DMS79 treated with DMSO at 0.1 percent for 48 hours (cell line): ENCODE data around the gene TIMMDC1.
"Not testable (repeated sequence)": the region's sequence is repeated elsewhere in the genome, so short reads cannot be mapped to it uniquely, and the experiment has no call there.

Experiments
- DNase-seq: peaks from one replicate; lab custom pipeline; 2025; lab: John Stamatoyannopoulos, UW

Gene TIMMDC1

DNA sequence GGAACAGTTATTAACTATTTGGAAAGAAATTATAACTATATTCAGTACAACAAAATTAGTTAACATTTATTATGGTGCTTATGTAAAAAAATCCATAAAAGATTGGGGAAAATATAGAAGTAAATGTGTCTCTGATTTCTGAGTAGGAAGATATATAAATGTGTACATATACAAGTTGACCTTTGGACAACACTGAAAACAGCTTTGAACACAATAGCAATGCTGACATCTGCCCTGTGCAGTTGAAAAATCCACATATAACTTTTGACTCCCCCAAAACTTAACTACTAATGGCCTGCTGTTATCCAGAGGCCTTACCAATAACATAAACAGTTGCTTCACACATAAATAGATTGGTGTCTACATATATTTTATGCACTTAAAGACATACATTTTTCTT lies 12.3 kb downstream of the TIMMDC1 start:
- DNase-seq, result no peak

DNA sequence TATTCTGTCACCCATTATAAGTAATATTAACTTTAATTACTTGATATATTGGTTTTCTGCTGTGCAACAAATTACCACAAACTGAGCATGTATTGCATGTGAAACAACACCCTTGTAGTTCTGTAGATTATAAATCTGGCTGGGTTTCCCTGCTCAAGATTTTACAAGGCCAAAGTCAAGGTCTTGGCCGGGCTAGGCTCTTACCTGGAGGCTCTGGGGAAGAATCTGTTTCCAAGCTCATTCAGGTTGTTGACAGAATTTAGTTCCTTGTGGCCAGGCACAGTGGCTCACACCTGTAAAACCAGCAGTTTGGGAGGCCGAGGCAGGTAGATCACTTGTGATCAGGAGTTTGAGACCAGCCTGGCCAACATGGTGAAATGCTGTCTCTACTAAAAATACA lies 16.3 kb downstream of the TIMMDC1 start:
- no peak for DNase-seq

GRCh38 chr3:119517112-119517511 lies 18.8 kb downstream of the TIMMDC1 start:
- DNase-seq, result no peak

- DNase-seq, result no peak
Observed at GRCh38 chr3:119518026-119518425, 19.7 kb downstream of the TIMMDC1 start.

DNA sequence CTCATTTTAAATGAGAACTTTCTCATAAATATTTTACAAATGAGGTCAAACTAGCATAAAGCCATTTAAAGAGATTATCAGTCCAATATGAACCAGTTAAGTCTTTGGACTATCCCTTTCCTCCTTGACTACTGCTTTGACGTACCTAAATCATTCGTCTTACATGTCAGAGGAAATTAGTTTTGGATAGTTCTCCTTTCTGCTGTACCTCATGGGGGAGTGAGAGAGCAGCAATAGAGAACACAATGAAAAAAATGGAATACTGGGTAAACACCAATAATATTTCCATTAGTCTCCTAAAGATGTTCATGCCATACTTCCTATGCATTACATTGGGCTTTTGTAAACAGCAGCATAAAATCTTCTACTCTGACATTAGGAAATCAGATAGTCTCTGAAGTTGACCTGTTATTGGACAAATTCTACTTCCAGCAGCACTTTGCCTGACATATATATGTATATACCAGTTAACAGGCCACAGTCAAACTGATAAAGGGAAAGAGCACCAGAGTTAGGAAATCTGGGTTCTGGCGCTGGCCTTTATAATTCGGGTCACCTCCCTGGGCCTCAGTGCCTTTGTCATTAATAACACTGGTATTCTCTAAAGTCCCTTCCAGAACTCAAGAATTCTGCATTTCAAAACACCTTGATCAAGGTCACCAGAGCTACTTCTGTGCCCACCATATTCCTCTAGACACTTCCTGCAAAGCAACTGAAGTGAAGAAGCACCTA lies 26.8 kb downstream of the TIMMDC1 start:
- DNase-seq, result no peak

DNA sequence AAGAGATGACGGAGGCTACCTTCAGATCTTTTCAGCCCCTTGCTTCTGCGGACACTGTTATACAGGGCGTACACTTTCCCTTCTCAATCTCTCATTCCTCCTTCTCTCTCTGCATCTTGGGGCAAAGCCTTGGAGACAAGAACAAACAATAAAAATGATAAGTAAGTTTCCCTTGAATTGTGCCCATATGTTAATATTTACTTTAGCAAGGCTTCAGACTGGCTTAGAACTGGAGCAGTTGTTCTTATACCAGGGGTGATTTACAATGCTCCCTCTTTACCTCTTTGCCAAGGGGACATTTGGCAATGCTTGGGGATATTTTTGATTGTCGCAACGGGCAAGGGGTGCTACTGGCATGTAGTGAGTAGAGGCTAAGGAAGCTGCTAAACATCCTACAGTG lies 29.4 kb downstream of the TIMMDC1 start:
- DNase-seq, result no peak

DNA sequence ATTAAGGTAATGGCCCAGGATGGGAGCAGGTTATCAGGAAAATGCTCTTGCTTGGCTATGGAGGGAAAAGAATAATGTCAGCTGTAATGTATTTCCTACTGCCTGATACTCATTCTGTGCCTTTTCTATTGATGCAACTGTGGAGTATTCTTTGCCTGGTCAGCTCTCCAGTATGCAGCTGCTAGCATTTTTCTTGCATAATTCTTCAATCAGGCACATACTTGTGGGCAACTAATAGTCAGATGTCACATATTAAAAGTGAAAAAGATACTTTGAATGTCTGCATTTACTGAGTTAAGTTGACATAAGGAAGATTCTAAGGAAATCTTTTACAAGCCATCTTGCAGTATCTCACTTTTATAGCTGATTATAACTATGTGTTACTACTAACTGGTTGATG lies 31.5 kb downstream of the TIMMDC1 start:
- DNase-seq, result no peak

DNA sequence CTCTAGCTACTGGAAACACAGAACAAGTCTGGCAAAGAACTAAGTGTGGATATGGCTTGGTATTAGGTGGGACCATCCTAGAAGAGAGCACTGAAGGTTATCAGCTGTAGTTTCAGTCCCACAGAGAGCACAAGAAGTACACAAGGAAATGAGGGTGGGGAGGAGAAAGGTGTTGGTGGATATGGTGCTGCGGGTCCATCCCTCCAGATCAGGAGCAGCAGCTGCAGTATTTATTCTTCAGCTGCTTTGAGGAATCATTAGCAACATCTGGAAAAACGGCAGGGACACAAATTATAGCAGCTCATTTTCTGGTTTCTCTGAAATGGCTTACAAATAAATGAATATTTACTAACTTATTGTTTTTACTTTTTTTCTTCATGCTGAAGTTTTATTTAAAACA lies 32.1 kb downstream of the TIMMDC1 start:
- DNase-seq, result no peak

- DNase-seq, result no peak
Observed at GRCh38 chr3:119531151-119531550, 32.8 kb downstream of the TIMMDC1 start.

DNA sequence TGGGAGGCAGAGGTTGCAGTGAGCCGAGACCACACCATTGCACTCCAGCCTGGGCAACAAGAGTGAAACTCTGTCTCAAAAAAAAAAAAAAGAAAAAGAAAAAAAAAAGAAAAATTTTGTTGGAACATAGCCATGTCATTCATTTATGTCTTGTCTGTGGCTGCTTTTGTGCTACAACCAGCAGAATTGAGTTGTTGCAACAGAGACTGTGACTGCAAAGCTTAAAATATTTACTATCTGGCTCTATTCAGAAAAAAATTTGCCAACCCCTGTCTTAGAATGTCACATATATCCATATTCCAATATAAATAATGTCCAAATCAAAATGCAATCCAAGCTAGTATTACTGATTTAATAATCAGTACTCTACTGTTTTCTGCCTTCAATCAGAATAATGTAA lies 35.9 kb downstream of the TIMMDC1 start:
- DNase-seq, result no peak

GRCh38 chr3:119536757-119537156 lies 38.4 kb downstream of the TIMMDC1 start:
- no peak for DNase-seq

GRCh38 chr3:119538772-119539171 lies 40.4 kb downstream of the TIMMDC1 start:
- DNase-seq, result no peak

- no peak for DNase-seq
Observed at GRCh38 chr3:119541547-119541946, 43.2 kb downstream of the TIMMDC1 start.

DNA sequence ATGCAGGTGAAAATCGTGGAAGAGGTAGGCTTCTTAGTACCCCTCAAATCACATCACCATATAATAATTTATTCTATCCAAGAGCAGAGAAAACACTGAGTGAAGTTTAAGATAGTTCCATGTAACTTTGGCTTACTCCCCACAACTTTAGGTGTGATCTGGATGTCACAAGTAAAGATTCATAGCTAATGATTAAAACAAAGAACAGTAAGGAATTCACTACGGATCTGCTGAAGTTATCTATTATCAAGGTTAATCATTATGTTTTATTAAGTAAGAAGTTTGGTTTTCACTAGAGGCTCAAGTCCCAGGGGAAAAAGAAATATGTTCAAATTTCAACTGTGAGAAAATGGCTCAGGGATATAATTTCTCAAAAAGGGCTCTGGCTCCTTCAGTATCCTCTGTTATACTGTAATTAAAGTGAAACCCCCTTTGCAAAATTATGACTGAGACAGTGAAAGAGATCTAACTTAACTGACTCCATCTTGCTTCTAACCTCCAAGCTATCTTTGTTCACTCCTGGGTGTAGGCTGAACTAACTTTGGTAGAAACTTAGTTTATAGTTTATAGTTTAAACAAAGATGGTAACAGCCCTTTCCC lies 43.9 kb downstream of the TIMMDC1 start:
- no peak for DNase-seq

- no peak for DNase-seq
Observed at GRCh38 chr3:119543147-119543546, 44.8 kb downstream of the TIMMDC1 start.

DNA sequence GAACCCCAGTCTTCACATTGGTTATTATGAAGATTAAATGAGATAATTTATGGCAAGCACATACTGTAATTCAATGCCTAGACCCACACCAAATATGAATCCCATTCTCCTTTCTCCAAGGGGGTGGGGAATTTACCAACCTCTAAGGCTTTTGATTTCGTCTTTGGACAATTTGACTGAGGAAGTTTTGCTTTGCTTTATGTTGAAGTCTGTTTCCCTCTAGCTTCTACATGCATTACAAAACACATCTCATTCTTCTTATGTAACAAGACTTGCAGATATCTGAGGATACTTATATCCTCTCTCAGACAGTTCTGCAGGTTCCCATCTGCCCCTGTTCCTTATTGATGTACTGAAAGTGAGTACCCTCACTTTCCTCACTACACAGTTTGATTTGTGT lies 48.9 kb downstream of the TIMMDC1 start:
- no peak for DNase-seq

GRCh38 chr3:119548341-119548740 lies 50.0 kb downstream of the TIMMDC1 start:
- DNase-seq, result no peak

DNA sequence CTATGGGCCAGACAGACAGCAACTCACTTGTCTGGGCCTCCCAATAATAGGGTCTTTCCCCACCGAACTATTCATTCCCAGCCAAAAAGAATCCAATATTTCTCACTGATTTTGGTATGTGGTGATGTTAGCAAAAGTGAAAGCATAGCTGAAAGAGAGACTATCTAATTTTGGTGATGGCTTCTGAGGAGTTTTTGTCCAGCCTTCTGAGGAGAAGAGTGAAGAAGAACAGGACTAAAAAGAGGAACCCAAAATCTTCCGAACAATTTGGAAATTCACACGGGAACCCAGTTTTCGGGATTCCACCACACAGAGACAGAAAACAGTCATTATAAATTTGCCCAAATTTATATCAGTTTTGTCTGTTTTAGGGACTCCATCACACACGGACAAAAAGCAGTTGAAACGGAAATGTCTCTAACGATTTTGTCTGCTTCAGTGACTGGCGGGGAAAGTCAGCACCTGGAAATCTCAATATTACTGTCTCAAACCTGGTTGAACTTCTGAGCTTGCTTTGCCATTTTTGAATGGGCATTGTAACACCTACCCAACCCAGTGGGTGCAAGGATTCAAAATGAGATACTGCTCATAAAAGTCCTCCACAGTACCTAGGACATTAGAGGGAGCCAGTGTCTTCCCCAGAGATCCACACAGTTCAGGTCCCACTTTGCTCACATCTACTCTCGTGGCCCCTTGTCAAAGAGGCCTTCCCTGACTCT lies 52.0 kb downstream of the TIMMDC1 start:
- DNase-seq, result no peak

- DNase-seq, result no peak
Observed at GRCh38 chr3:119551598-119551997, 53.3 kb downstream of the TIMMDC1 start.

- DNase-seq, result not testable (repeated sequence)
Observed at GRCh38 chr3:119552928-119553327, 54.6 kb downstream of the TIMMDC1 start.

- no peak for DNase-seq
Observed at GRCh38 chr3:119553823-119554415, 55.6 kb downstream of the TIMMDC1 start.

DNA sequence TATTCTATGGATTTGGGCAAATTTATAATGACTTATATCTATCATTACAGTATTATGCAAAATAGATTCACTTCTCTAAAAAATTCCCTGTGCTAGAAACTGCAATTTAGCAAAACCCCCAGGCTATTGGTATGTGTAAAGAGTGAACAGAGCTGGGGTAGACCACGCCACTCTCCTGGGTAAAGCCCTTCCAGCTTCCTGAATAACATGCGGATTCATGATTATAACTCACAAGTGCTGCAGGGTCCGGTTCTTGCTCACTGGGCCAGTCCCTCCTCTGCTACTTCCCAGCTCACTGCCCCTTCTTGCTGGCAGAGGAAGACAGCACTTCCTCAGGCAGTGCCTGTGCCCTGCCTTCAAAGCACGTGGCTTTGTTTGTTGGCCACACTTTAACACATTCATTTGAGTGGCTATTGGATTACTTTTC lies 57.0 kb downstream of the TIMMDC1 start:
- DNase-seq, result no peak

GRCh38 chr3:119555929-119556328 lies 57.6 kb downstream of the TIMMDC1 start:
- DNase-seq, result no peak
